B cell (primary cell): ENCODE results near the gene KLHL7. TPM values are rescaled to one million over a fixed set of nuclear protein-coding genes. Genes with fewer than 3 reads are reported as not detected.

Source experiments
- ATAC-seq: fragments of 200-7000 bp; cut with Tn5 transposase; one replicate; pipeline ENCODE4 v1.10.0; 2021; ENCODE audit warnings: low read depth, mild to moderate bottlenecking, moderate number of reproducible peaks, moderate library complexity
- CTCF ChIA-PET: fragments of 350-600 bp; sonication (Branson Sonifier 250); formaldehyde crosslinking; loops from one replicate; lab custom pipeline; 2021; ENCODE audit warnings: antibody characterized with exemption, inconsistent platforms; lab: Charles Lee
- POLR2A ChIA-PET: fragments of 350-600 bp; sonication (Branson Sonifier 250); formaldehyde crosslinking; loops from one replicate; lab custom pipeline; 2021; ENCODE audit warnings: antibody characterized with exemption; lab: Charles Lee
- DNase-seq: peaks from one replicate; pipeline ENCODE4 v3.0.0; 2013
- H2AFZ ChIP-seq: 2 replicates; pipeline ENCODE4 v1.6.1; 2012; ENCODE audit warnings: mild to moderate bottlenecking, low read depth, low read length; ENCODE audit not compliant: insufficient read depth, poor library complexity, severe bottlenecking
- H3K27ac ChIP-seq, 2 donors: 1 replicate in 1 of 2; 2 replicates in 1 of 2; pipeline ENCODE4 v1.5.1; 2012 to 2013; ENCODE audit warnings: low read length in 2 of 2, mild to moderate bottlenecking in 2 of 2, moderate library complexity in 1 of 2
- H3K27me3 ChIP-seq, 4 experiments: fragments of 200-600 bp in 1 of 4; sonication (generic) in 1 of 4; replicated peaks in 1 of 4; 1 replicate in 2 of 4; 2 replicates in 2 of 4; pipeline versions ENCODE4 v1.6.1 to v1.7.0; 2013 to 2016; ENCODE audit warnings: low read length in 3 of 4, mild to moderate bottlenecking in 2 of 4, mixed read lengths in 1 of 4, moderate library complexity in 1 of 4; ENCODE audit not compliant: insufficient read depth in 4 of 4, control insufficient read depth in 3 of 4; ENCODE audit errors: control extremely low read depth in 1 of 4
- H3K36me3 ChIP-seq, 2 experiments: replicated peaks in 1 of 2; 1 replicate in 1 of 2; 2 replicates in 1 of 2; pipeline versions ENCODE4 v1.6.1 to v1.7.1; 2013; ENCODE audit warnings: low read length in 1 of 2; ENCODE audit not compliant: insufficient read depth in 2 of 2, control insufficient read depth in 1 of 2; ENCODE audit errors: control extremely low read depth in 1 of 2, extremely low read depth in 1 of 2
- H3K4me1 ChIP-seq, 2 donors: fragments of 200-600 bp in 1 of 2; sonication (generic) in 1 of 2; 1 replicate in 1 of 2; 2 replicates in 1 of 2; pipeline versions ENCODE4 v1.5.1 to v1.6.1; 2013 to 2017; ENCODE audit warnings: low read length in 2 of 2; ENCODE audit not compliant: control insufficient read depth in 2 of 2, insufficient read depth in 2 of 2
- H3K4me2 ChIP-seq: replicated peaks from 2 replicates; pipeline ENCODE3; 2012; ENCODE audit warnings: mild to moderate bottlenecking, low read depth, low read length; ENCODE audit not compliant: poor library complexity, severe bottlenecking
- H3K4me3 ChIP-seq, 5 experiments: fragments of 200-600 bp in 1 of 5; sonication (generic) in 1 of 5; 1 replicate in 3 of 5; 2 replicates in 2 of 5; pipeline versions ENCODE4 v1.5.1 to v1.7.0; 2011 to 2016; ENCODE audit warnings: low read length in 4 of 5, mild to moderate bottlenecking in 4 of 5, low read depth in 2 of 5, control low read depth in 1 of 5, moderate library complexity in 1 of 5; ENCODE audit not compliant: insufficient read depth in 1 of 5; ENCODE audit errors: control extremely low read depth in 1 of 5, extremely low read depth in 1 of 5
- H3K79me2 ChIP-seq: fragments of 200-600 bp; sonication (generic); one replicate; pipeline ENCODE4 v1.6.0; 2016; ENCODE audit warnings: low read length; ENCODE audit not compliant: control insufficient read depth, insufficient read depth
- H3K9ac ChIP-seq: fragments of 200-600 bp; sonication (generic); 2 replicates; pipeline ENCODE4 v1.6.1; 2017; ENCODE audit warnings: mild to moderate bottlenecking, low read length, moderate library complexity
- H3K9me3 ChIP-seq, 3 donors: one replicate each; pipeline versions ENCODE4 v1.6.1 to v1.7.1; 2013; ENCODE audit warnings: low read length in 2 of 3; ENCODE audit not compliant: control insufficient read depth in 2 of 3, insufficient read depth in 1 of 3; ENCODE audit errors: control extremely low read depth in 1 of 3
- H4K20me1 ChIP-seq: 2 replicates; pipeline ENCODE4 v1.6.0; 2012; ENCODE audit warnings: mild to moderate bottlenecking, low read length; ENCODE audit not compliant: insufficient read depth, control insufficient read depth, poor library complexity, severe bottlenecking
- H3K27ac Mint-ChIP-seq: one replicate; pipeline ENCODE4 v1.8.0; 2021; ENCODE audit warnings: mixed read lengths
- H3K27me3 Mint-ChIP-seq: one replicate; pipeline ENCODE4 v1.8.0; 2021; ENCODE audit warnings: mixed read lengths
- H3K4me1 Mint-ChIP-seq: one replicate; pipeline ENCODE4 v1.8.0; 2021; ENCODE audit warnings: mixed read lengths
- H3K4me3 Mint-ChIP-seq: one replicate; pipeline ENCODE4 v1.8.0; 2021; ENCODE audit warnings: mixed read lengths
- H3K9me3 Mint-ChIP-seq: one replicate; pipeline ENCODE4 v1.8.0; 2022; ENCODE audit warnings: mixed read lengths; ENCODE audit not compliant: insufficient read depth
- EZH2 ChIP-seq: IDR thresholded peaks from 2 replicates; pipeline ENCODE4 v1.6.1; 2012; ENCODE audit warnings: borderline replicate concordance, low read depth, mild to moderate bottlenecking, moderate library complexity, low read length; ENCODE audit not compliant: insufficient read depth, poor library complexity, severe bottlenecking
- WGBS: methylation state at CpG from one replicate; pipeline ENCODE4 v1.1.5; 2013; ENCODE audit warnings: missing lambda C conversion rate; ENCODE audit not compliant: insufficient coverage; 5-methylcytosine and 5-hydroxymethylcytosine counted together
- intact Hi-C: fragments of 100-400 bp; cut with micrococcal nuclease; formaldehyde crosslinking; loops from one replicate; pipeline ENCODE4 v1.10.0; 2022
- polyA plus RNA-seq: library from polyadenylated mRNA; depleted of rRNA; stranded (reverse); fragments of >200 nt; gene quantifications from 2 replicates; pipeline ENCODE4 v1.2.3, GENCODE V29; 2012
- total RNA-seq, 2 donors: library from RNA; stranded (reverse); fragments of 120-200 nt in 1 of 2; gene quantifications; 1 replicate in 1 of 2; 2 replicates in 1 of 2; pipeline versions ENCODE4 v1.2.3 to v1.2.4, GENCODE V29; 2013 to 2022
- TF ChIP-seq, protein P1 (sequence below): fragments of 200-600 bp; IDR thresholded peaks from one replicate; pipeline ENCODE4 v1.8.0; 2022; ENCODE audit warnings: antibody characterized with exemption, mild to moderate bottlenecking

Gene KLHL7
- total and polyA plus RNA-seq, 2 donors (not counting 1 experiment from before 2014, with no cell fraction given) = 9.2 to 22.8 TPM

DNA sequence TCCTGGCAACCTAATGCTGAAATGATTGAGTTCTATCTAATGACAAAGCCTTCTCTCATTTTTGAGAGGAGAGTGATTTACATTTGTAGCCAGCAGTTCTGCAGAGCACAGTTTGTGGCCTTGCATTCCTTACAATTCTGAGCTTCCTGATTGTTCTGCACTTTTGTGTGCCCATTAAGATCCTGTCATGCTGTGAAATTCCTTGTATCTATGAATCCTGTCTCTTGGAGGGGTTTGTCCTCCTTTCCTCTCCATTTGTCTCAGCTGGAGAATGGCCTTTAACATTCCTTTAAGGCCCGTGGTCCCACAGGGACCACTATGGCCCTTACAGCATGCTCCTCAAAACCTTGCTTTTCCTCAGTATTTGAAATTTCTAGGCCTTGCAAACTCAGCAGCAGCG, 10.4 kb downstream of the KLHL7 start:
- ChIA-PET CTCF (no interaction called here), POLR2A (no interaction called here)
- no peak overlapping the region for H2AFZ ChIP-seq
- no peaks in the 10 kb centered on the region for H3K4me1 ChIP-seq
- H3K4me3 ChIP-seq = no peak overlapping the region
- TF ChIP-seq EZH2 = no peak
- TF ChIP-seq, protein P1, sequence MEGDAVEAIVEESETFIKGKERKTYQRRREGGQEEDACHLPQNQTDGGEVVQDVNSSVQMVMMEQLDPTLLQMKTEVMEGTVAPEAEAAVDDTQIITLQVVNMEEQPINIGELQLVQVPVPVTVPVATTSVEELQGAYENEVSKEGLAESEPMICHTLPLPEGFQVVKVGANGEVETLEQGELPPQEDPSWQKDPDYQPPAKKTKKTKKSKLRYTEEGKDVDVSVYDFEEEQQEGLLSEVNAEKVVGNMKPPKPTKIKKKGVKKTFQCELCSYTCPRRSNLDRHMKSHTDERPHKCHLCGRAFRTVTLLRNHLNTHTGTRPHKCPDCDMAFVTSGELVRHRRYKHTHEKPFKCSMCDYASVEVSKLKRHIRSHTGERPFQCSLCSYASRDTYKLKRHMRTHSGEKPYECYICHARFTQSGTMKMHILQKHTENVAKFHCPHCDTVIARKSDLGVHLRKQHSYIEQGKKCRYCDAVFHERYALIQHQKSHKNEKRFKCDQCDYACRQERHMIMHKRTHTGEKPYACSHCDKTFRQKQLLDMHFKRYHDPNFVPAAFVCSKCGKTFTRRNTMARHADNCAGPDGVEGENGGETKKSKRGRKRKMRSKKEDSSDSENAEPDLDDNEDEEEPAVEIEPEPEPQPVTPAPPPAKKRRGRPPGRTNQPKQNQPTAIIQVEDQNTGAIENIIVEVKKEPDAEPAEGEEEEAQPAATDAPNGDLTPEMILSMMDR = no peak
- H3K36me3 ChIP-seq = peaks cover 0 to 6% of the 10 kb centered on the region in 2 experiments
- Mint-ChIP-seq H3K27ac (no peak overlapping the region), H3K27me3 (no peaks in the 10 kb centered on the region), H3K4me1 (no peaks in the 10 kb centered on the region), H3K4me3 (no peak overlapping the region), H3K9me3 (no peaks in the 10 kb centered on the region)
- intact Hi-C loops = no loop called here
- no peak overlapping the region for H3K9ac ChIP-seq
- no peak overlapping the region for H3K27ac ChIP-seq
- no peaks in the 10 kb centered on the region for H3K9me3 ChIP-seq
- H3K27me3 ChIP-seq = no peaks in the 10 kb centered on the region
- no peak for ATAC-seq
- WGBS = 100% methylated on average over 2 of the region's 2 CpGs
- no peaks in the 10 kb centered on the region for H4K20me1 ChIP-seq
- H3K4me2 ChIP-seq = no peak overlapping the region
- H3K79me2 ChIP-seq = peaks cover 48% of the 10 kb centered on the region
- no peak for DNase-seq

DNA sequence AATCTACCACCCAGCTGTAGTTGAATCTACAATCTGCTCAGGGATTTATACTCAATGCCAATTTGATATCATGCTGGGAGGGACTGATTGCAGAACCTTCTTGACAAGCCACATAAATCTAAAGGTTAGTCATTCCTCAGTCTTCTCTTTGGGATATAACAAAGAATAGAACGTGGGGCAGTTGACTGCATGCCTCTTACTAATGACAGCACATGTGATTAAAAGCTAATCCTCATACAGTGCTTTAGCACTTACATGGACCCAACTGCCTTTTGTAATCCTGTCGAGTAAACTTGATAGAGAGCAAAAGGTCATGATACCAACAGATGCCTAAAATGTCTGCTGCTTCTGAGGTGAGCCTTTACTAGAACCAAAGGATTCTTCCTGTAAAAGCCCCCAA, 12.3 kb downstream of the KLHL7 start:
- CTCF ChIA-PET = interaction anchor here (0.5 kb wide), 1 partner anchor 18 kb away, joined by 3 read pairs; no protein-coding TSS in a partner anchor
- TF ChIP-seq EZH2 = no peak
- TF ChIP-seq, protein P1 = no peak
- Histone ChIP-seq H3K4me1 (no peaks in the 10 kb centered on the region), H3K36me3 (peaks cover 0 to 6% of the 10 kb centered on the region in 2 experiments), H3K27ac (no peak overlapping the region), H2AFZ (no peak overlapping the region), H3K4me3 (no peak overlapping the region), H4K20me1 (no peaks in the 10 kb centered on the region), H3K27me3 (no peaks in the 10 kb centered on the region), H3K79me2 (peaks cover 42% of the 10 kb centered on the region), H3K9ac (no peak overlapping the region), H3K9me3 (no peaks in the 10 kb centered on the region), H3K4me2 (no peak overlapping the region)
- Mint-ChIP-seq H3K27me3 (no peaks in the 10 kb centered on the region), H3K9me3 (no peaks in the 10 kb centered on the region), H3K4me3 (no peak overlapping the region), H3K4me1 (no peaks in the 10 kb centered on the region), H3K27ac (no peak overlapping the region)
- POLR2A ChIA-PET = no interaction called here
- 100% methylated on average over 1 of the region's 2 CpGs for WGBS
- intact Hi-C loops = no loop called here
- DNase-seq (no peak), ATAC-seq (no peak)
